DOHH2 (cell line): ENCODE results near the gene CD47.

ENCODE experiments used
- H3F3A ChIP-seq: fragments of 200-600 bp; sonication (generic), shearing (Covaris generic); 2 replicates; pipeline ENCODE4 v1.6.0; 2016; ENCODE audit warnings: antibody characterized with exemption, mild to moderate bottlenecking; ENCODE audit not compliant: control insufficient read depth, insufficient read depth
- H3K27ac ChIP-seq: fragments of 200-600 bp; sonication (generic); 2 replicates; pipeline ENCODE4 v1.5.1; 2014; ENCODE audit warnings: low read depth, mild to moderate bottlenecking, low read length, moderate library complexity
- H3K27me3 ChIP-seq: fragments of 200-600 bp; sonication (generic); 2 replicates; pipeline ENCODE4 v1.6.1; 2014; ENCODE audit warnings: mild to moderate bottlenecking, low read length, mixed read lengths; ENCODE audit not compliant: control insufficient read depth
- H3K36me3 ChIP-seq: fragments of 200-600 bp; sonication (generic); 2 replicates; pipeline ENCODE4 v1.6.1; 2014; ENCODE audit warnings: mild to moderate bottlenecking, low read length, moderate library complexity, mixed read lengths; ENCODE audit not compliant: control insufficient read depth
- H3K4me1 ChIP-seq: fragments of 200-600 bp; sonication (generic); 2 replicates; pipeline ENCODE4 v1.6.1; 2014; ENCODE audit warnings: mild to moderate bottlenecking, low read length, mixed read lengths; ENCODE audit not compliant: control insufficient read depth
- H3K4me2 ChIP-seq: fragments of 200-600 bp; sonication (generic); 2 replicates; pipeline ENCODE4 v1.6.0; 2014; ENCODE audit warnings: mild to moderate bottlenecking, low read length, moderate library complexity
- H3K4me3 ChIP-seq: fragments of 200-600 bp; sonication (generic); 2 replicates; pipeline ENCODE4 v1.5.1; 2014; ENCODE audit warnings: mild to moderate bottlenecking, low read length, mixed read lengths
- H3K79me2 ChIP-seq: fragments of 200-600 bp; sonication (generic); 2 replicates; pipeline ENCODE4 v1.6.1; 2014; ENCODE audit warnings: mild to moderate bottlenecking, low read length, mixed read lengths; ENCODE audit not compliant: control insufficient read depth
- H3K9me2 ChIP-seq: fragments of 200-600 bp; sonication (generic); replicated peaks from 2 replicates; pipeline ENCODE4 v1.6.1; 2014; ENCODE audit warnings: mild to moderate bottlenecking, low read length, mixed read lengths; ENCODE audit not compliant: control insufficient read depth
- H3K9me3 ChIP-seq: fragments of 200-600 bp; sonication (generic); 2 replicates; pipeline ENCODE4 v1.6.1; 2014; ENCODE audit warnings: antibody characterized with exemption, low read length, mixed read lengths; ENCODE audit not compliant: control insufficient read depth, insufficient read depth
- H4K20me1 ChIP-seq: fragments of 200-600 bp; sonication (generic); 2 replicates; pipeline ENCODE4 v1.6.0; 2014; ENCODE audit warnings: low read depth, mild to moderate bottlenecking, antibody characterized with exemption, low read length, moderate library complexity; ENCODE audit not compliant: control insufficient read depth, insufficient read depth
- EZH2phosphoT487 ChIP-seq: fragments of 200-600 bp; sonication (generic); IDR thresholded peaks from 2 replicates; pipeline ENCODE4 v1.6.1; 2017; ENCODE audit warnings: borderline replicate concordance, mild to moderate bottlenecking, antibody characterized with exemption, low read length, moderate library complexity, mixed read lengths
- TF ChIP-seq, protein P1 (sequence below): fragments of 200-600 bp; sonication (generic); IDR thresholded peaks from one replicate; pipeline ENCODE4 v1.5.1; 2014; ENCODE audit warnings: antibody characterized with exemption, mild to moderate bottlenecking, low read depth, low read length; ENCODE audit not compliant: poor library complexity, severe bottlenecking

The CD47 gene

DNA sequence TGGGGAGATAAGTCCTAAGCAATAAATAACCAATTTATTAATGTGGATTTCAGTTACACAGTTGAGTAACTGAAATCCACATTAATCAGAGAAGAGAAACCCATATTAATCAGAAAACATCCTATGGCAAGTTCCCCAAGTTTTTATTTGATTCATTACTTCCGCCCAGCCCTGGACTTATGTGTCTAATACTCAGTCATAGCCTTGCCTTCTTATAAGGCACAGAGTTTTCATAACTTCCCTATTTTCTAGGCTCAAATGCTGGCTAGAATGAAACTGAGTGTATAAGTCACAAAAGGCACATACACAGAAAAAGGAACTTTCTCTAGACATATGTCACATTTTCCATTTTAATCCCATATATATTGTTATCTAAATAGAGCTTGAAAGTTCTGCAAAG is 28.8 kb downstream of the CD47 start:
- H4K20me1 ChIP-seq = no peaks in the 10 kb centered on the region
- no peak overlapping the region for H3K27ac ChIP-seq
- H3K36me3 ChIP-seq = peaks cover 82% of the 10 kb centered on the region
- H3K79me2 ChIP-seq = peaks cover 26% of the 10 kb centered on the region
- no peaks in the 10 kb centered on the region for H3K27me3 ChIP-seq
- H3K9me3 ChIP-seq = no peaks in the 10 kb centered on the region
- no peaks in the 10 kb centered on the region for H3K9me2 ChIP-seq
- TF ChIP-seq, protein P1, sequence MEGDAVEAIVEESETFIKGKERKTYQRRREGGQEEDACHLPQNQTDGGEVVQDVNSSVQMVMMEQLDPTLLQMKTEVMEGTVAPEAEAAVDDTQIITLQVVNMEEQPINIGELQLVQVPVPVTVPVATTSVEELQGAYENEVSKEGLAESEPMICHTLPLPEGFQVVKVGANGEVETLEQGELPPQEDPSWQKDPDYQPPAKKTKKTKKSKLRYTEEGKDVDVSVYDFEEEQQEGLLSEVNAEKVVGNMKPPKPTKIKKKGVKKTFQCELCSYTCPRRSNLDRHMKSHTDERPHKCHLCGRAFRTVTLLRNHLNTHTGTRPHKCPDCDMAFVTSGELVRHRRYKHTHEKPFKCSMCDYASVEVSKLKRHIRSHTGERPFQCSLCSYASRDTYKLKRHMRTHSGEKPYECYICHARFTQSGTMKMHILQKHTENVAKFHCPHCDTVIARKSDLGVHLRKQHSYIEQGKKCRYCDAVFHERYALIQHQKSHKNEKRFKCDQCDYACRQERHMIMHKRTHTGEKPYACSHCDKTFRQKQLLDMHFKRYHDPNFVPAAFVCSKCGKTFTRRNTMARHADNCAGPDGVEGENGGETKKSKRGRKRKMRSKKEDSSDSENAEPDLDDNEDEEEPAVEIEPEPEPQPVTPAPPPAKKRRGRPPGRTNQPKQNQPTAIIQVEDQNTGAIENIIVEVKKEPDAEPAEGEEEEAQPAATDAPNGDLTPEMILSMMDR = no peak
- TF ChIP-seq EZH2phosphoT487 = no peak
- peaks cover 30% of the 10 kb centered on the region for H3K4me1 ChIP-seq
- H3K4me3 ChIP-seq = no peak overlapping the region
- no peak overlapping the region for H3K4me2 ChIP-seq
- H3F3A ChIP-seq = no peaks in the 10 kb centered on the region

DNA sequence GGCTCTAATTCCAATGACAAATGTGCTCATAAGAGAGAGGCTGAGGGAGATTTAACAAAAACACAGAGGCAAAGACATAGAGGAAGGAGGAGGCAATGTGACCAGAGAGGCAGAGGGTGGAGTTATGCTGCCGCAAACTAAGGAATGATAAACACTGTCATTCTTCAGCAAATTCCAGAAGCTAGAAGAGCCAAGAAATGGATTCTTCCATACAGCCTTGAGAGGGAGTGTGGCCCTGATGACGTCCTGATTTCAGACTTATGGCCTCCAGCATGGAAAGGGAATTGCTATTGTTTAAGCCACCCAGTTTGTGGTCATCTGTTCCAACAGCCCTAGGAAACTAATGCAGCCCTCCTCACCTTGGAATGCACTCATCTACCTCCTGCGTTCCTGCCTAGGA is 30.5 kb downstream of the CD47 start:
- Histone ChIP-seq H3K4me2 (no peak overlapping the region), H3F3A (no peaks in the 10 kb centered on the region), H3K9me3 (no peaks in the 10 kb centered on the region), H3K27me3 (no peaks in the 10 kb centered on the region), H4K20me1 (no peaks in the 10 kb centered on the region), H3K36me3 (peaks cover 81% of the 10 kb centered on the region), H3K27ac (no peak overlapping the region), H3K79me2 (peaks cover 14% of the 10 kb centered on the region; the same call in 1 of the 2 replicates), H3K4me1 (peaks cover 16% of the 10 kb centered on the region), H3K9me2 (no peaks in the 10 kb centered on the region), H3K4me3 (no peak overlapping the region)
- TF ChIP-seq EZH2phosphoT487 = no peak
- TF ChIP-seq, protein P1 = no peak

DNA sequence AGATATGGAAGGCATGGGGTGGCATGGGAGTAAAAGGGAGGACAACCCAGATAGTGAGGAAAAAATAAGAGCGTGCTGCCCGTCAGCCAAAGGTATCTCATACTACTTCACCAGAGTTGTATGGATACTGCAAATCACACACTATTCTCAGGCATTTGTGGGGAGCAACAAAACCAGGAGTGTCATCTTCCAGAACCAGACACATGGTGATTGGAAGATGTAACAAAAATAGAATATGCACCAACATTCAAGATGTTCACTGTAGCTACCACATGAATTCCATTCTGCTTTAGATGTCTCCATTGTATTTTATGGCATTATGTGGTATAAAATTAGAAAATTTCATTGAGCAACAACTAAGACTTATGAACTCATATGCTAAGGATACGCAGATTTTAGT is 34.9 kb downstream of the CD47 start:
- TF ChIP-seq EZH2phosphoT487 = no peak
- TF ChIP-seq, protein P1 = no peak
- Histone ChIP-seq H3K4me1 (no peaks in the 10 kb centered on the region), H3K36me3 (peaks cover 78% of the 10 kb centered on the region), H3K27me3 (no peaks in the 10 kb centered on the region), H3K4me2 (no peak overlapping the region), H3K27ac (no peak overlapping the region), H3K9me2 (no peaks in the 10 kb centered on the region), H4K20me1 (no peaks in the 10 kb centered on the region), H3K4me3 (no peak overlapping the region), H3K9me3 (no peaks in the 10 kb centered on the region), H3F3A (no peaks in the 10 kb centered on the region), H3K79me2 (no peaks in the 10 kb centered on the region)

DNA sequence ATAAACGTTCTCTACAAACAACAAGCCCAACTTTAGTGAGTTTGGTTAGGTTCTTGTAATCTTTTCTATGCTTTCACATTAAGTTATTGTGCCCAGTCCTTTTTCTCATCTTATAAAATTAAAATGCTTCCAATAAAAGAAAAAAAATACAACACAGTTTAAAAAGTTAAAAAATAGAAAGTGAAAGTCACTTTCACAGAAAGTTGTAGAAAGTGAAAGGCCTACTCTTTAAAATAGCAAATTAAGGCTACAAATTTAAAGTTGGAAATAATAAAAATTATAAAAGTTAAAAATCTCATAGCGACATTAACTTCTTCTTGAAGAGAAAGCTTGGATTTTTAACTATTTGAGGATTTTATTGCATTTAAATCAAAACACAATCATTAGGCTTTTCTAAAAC is 35.9 kb downstream of the CD47 start:
- no peak overlapping the region for H3K4me3 ChIP-seq
- H3F3A ChIP-seq = no peaks in the 10 kb centered on the region
- no peak for TF ChIP-seq EZH2phosphoT487
- TF ChIP-seq, protein P1 = no peak
- H3K9me2 ChIP-seq = no peaks in the 10 kb centered on the region
- no peaks in the 10 kb centered on the region for H3K27me3 ChIP-seq
- no peaks in the 10 kb centered on the region for H3K79me2 ChIP-seq
- H3K9me3 ChIP-seq = no peaks in the 10 kb centered on the region
- no peaks in the 10 kb centered on the region for H3K4me1 ChIP-seq
- H3K4me2 ChIP-seq = no peak overlapping the region
- peaks cover 70% of the 10 kb centered on the region for H3K36me3 ChIP-seq
- no peaks in the 10 kb centered on the region for H4K20me1 ChIP-seq
- no peak overlapping the region for H3K27ac ChIP-seq
